SH-SY5Y (cell line): ENCODE data around the gene GRIN2A.

Experiments
- GATA2 ChIP-seq: IDR thresholded peaks from 2 replicates; pipeline ENCODE4 v1.6.1; 2011; ENCODE audit warnings: mild to moderate bottlenecking, low read depth, low read length
- GATA3 ChIP-seq: IDR thresholded peaks from 2 replicates; pipeline ENCODE4 v1.6.1; 2011; ENCODE audit warnings: low read depth, mild to moderate bottlenecking, low read length, moderate library complexity

GRCh38 chr16:10093576-10093975, 88.7 kb downstream of the GRIN2A start:
- TF ChIP-seq GATA3 (no peak), GATA2 (no peak)
